ENCODE measurements around the gene ADAT3. TPM values are rescaled to one million over a fixed set of nuclear protein-coding genes. Genes with fewer than 3 reads are reported as not detected.

Gene ADAT3
- total RNA-seq, 6 donors from 2014 or later, result 6.1 to 25.1 (median 12.0) TPM

- H3K4me1 ChIP-seq, result peaks cover 77 to 98% (median 95%) of the 10 kb centered on the region in 4 donors
- peak overlapping the region; percentile 93 to 95 (median 94) for H3K27ac ChIP-seq
- ATAC-seq (ENCODE audit: low FRiP score in 2 of 2) (no peak), DNase-seq (no peak)
- H3K4me3 ChIP-seq, result peak overlapping the region in 3 of 4 donors; percentile 47 to 60 (median 59)
- H3K9me3 ChIP-seq, result no peaks in the 10 kb centered on the region
- H3K27me3 ChIP-seq, result no peaks in the 10 kb centered on the region
- WGBS, 2 donors, result 40 to 46% methylated on average over 10 to 15 of the region's 16 CpGs
- peaks cover 0 to 4% (median 0%) of the 10 kb centered on the region in 4 donors for H3K36me3 ChIP-seq
- no peak for TF ChIP-seq CTCF (IDR thresholded peaks at IDR 0.05)
- TF ChIP-seq EP300 (IDR thresholded peaks at IDR 0.05), result no peak
- TF ChIP-seq POLR2A (IDR thresholded peaks at IDR 0.05), result no peak
- no peak for TF ChIP-seq POLR2AphosphoS5 (IDR thresholded peaks at IDR 0.05)
Measured at GRCh38 chr19:1857648-1858326, 47.4 kb upstream of the ADAT3 start.

- Histone ChIP-seq H3K36me3 (peaks cover 0 to 4% (median 0%) of the 10 kb centered on the region in 4 donors), H3K27ac (peak overlapping the region; percentile 93 to 95 (median 94)), H3K27me3 (no peaks in the 10 kb centered on the region), H3K4me1 (peaks cover 72 to 90% (median 87%) of the 10 kb centered on the region in 4 donors), H3K4me3 (no peak overlapping the region), H3K9me3 (no peaks in the 10 kb centered on the region)
- DNase-seq, result no peak
- TF ChIP-seq EP300 (IDR thresholded peaks at IDR 0.05), result no peak
- no peak for TF ChIP-seq POLR2A (IDR thresholded peaks at IDR 0.05)
- no peak for TF ChIP-seq CTCF (IDR thresholded peaks at IDR 0.05)
- no peak for TF ChIP-seq POLR2AphosphoS5 (IDR thresholded peaks at IDR 0.05)
- ATAC-seq (ENCODE audit: low FRiP score in 2 of 2), result no peak
- 64 to 72% methylated on average over 8 to 9 of the region's 10 CpGs for WGBS, 2 donors
Measured at GRCh38 chr19:1858412-1859081, 46.7 kb upstream of the ADAT3 start.

- no peak overlapping the region for H3K4me3 ChIP-seq
- 65 to 76% methylated on average over 14 to 18 of the region's 18 CpGs for WGBS, 2 donors
- H3K36me3 ChIP-seq, result peaks cover 0 to 1% (median 0%) of the 10 kb centered on the region in 4 donors
- H3K27ac ChIP-seq, result peak overlapping the region in 3 of 4 donors; percentile 27 to 56 (median 49)
- no peak for TF ChIP-seq CTCF (IDR thresholded peaks at IDR 0.05)
- TF ChIP-seq POLR2AphosphoS5 (IDR thresholded peaks at IDR 0.05), result no peak
- no peak for TF ChIP-seq EP300 (IDR thresholded peaks at IDR 0.05)
- TF ChIP-seq POLR2A (IDR thresholded peaks at IDR 0.05), result no peak
- DNase-seq (no peak), ATAC-seq (ENCODE audit: low FRiP score in 2 of 2) (no peak)
- H3K9me3 ChIP-seq, result no peaks in the 10 kb centered on the region
- no peaks in the 10 kb centered on the region for H3K27me3 ChIP-seq
- H3K4me1 ChIP-seq, result peaks cover 63 to 83% (median 79%) of the 10 kb centered on the region in 4 donors
Measured at GRCh38 chr19:1859331-1859781, 45.8 kb upstream of the ADAT3 start.

- Histone ChIP-seq H3K27ac (peak overlapping the region in 3 of 4 donors; percentile 27 to 56 (median 49)), H3K27me3 (no peaks in the 10 kb centered on the region), H3K4me3 (peak overlapping the region in 1 of 4 donors; percentile 6), H3K9me3 (no peaks in the 10 kb centered on the region), H3K4me1 (peaks cover 60 to 83% (median 76%) of the 10 kb centered on the region in 4 donors), H3K36me3 (no peaks in the 10 kb centered on the region)
- no peak for TF ChIP-seq POLR2A (IDR thresholded peaks at IDR 0.05)
- no peak for TF ChIP-seq EP300 (IDR thresholded peaks at IDR 0.05)
- no peak for TF ChIP-seq POLR2AphosphoS5 (IDR thresholded peaks at IDR 0.05)
- no peak for TF ChIP-seq CTCF (IDR thresholded peaks at IDR 0.05)
- no peak for DNase-seq
- whole genome bisulfite sequencing, 2 donors, result 37 to 64% methylated on average over 16 to 26 of the region's 32 CpGs
- ATAC-seq (ENCODE audit: low FRiP score in 2 of 2), result no peak
Measured at GRCh38 chr19:1860042-1860775, 45.0 kb upstream of the ADAT3 start.
